Measurements from ENCODE around the gene CEP63.
A peak's percentile ranks its signal among the peaks of the same experiment; 100 is the strongest.

CEP63 gene

GRCh38 chr3:134468519-134468918 lies 17.3 kb upstream of the CEP63 start:
- DNase-seq (ENCODE audit: low spot score) = no peak

GRCh38 chr3:134471521-134472193 lies 14.2 kb upstream of the CEP63 start:
- no peak for DNase-seq (ENCODE audit: low spot score)

- no peak for DNase-seq (ENCODE audit: low spot score)
Measured at GRCh38 chr3:134472831-134473230, 13.0 kb upstream of the CEP63 start.

- peak; percentile 40 for DNase-seq (ENCODE audit: low spot score)
Measured at GRCh38 chr3:134473868-134474546, 11.8 kb upstream of the CEP63 start.

- no peak for DNase-seq (ENCODE audit: low spot score)
Measured at GRCh38 chr3:134474956-134475355, 10.9 kb upstream of the CEP63 start.

GRCh38 chr3:134476306-134476705 lies 9.6 kb upstream of the CEP63 start:
- no peak for DNase-seq (ENCODE audit: low spot score)

- DNase-seq (ENCODE audit: low spot score) = no peak
Measured at GRCh38 chr3:134477002-134477401, 8.9 kb upstream of the CEP63 start.

- no peak for DNase-seq (ENCODE audit: low spot score)
Measured at GRCh38 chr3:134477938-134478337, 7.9 kb upstream of the CEP63 start.

GRCh38 chr3:134480546-134480945 lies 5.3 kb upstream of the CEP63 start:
- DNase-seq (ENCODE audit: low spot score) = no peak

- no peak for DNase-seq (ENCODE audit: low spot score)
Measured at GRCh38 chr3:134481166-134481565, 4.7 kb upstream of the CEP63 start.

- no peak for DNase-seq (ENCODE audit: low spot score)
Measured at GRCh38 chr3:134482622-134483021, 3.2 kb upstream of the CEP63 start.

- no peak for DNase-seq (ENCODE audit: low spot score)
Measured at GRCh38 chr3:134483195-134483900, 2.5 kb upstream of the CEP63 start.

- DNase-seq (ENCODE audit: low spot score) = peak; percentile 28
Measured at GRCh38 chr3:134485075-134485717, 661 bp upstream of the CEP63 start.

GRCh38 chr3:134486577-134487041 lies 752 bp downstream of the CEP63 start:
- DNase-seq (ENCODE audit: low spot score) = no peak

GRCh38 chr3:134487406-134487805 lies 1.5 kb downstream of the CEP63 start:
- DNase-seq (ENCODE audit: low spot score) = no peak

GRCh38 chr3:134494495-134494894 lies 8.6 kb downstream of the CEP63 start:
- no peak for DNase-seq (ENCODE audit: low spot score)

- no peak for DNase-seq (ENCODE audit: low spot score)
Measured at GRCh38 chr3:134495980-134496379, 10.1 kb downstream of the CEP63 start.

- DNase-seq (ENCODE audit: low spot score) = no peak
Measured at GRCh38 chr3:134496471-134497071, 10.7 kb downstream of the CEP63 start.

- DNase-seq (ENCODE audit: low spot score) = no peak
Measured at GRCh38 chr3:134503266-134503665, 17.4 kb downstream of the CEP63 start.

- no peak for DNase-seq (ENCODE audit: low spot score)
Measured at GRCh38 chr3:134504132-134504531, 18.3 kb downstream of the CEP63 start.

GRCh38 chr3:134505485-134505884 lies 19.6 kb downstream of the CEP63 start:
- no peak for DNase-seq (ENCODE audit: low spot score)

GRCh38 chr3:134511500-134511899 lies 25.6 kb downstream of the CEP63 start:
- no peak for DNase-seq (ENCODE audit: low spot score)
